ENCODE results near the gene LIN28B.

LIN28B gene

GRCh38 chr6:105109955-105110895, 153.3 kb downstream of the LIN28B start:
- no peak for DNase-seq (ENCODE audit: low read depth in 2 of 2)

- no peak for DNase-seq (ENCODE audit: low read depth in 2 of 2)
Measured at GRCh38 chr6:105111105-105111504, 154.2 kb downstream of the LIN28B start.

- DNase-seq (ENCODE audit: low read depth in 2 of 2), result no peak
Measured at GRCh38 chr6:105111871-105112270, 155.0 kb downstream of the LIN28B start.

- no peak for DNase-seq (ENCODE audit: low read depth in 2 of 2)
Measured at GRCh38 chr6:105112577-105112976, 155.7 kb downstream of the LIN28B start.

GRCh38 chr6:105113422-105113821, 156.5 kb downstream of the LIN28B start:
- DNase-seq (ENCODE audit: low read depth in 2 of 2), result no peak

GRCh38 chr6:105116150-105116549, 159.2 kb downstream of the LIN28B start:
- DNase-seq (ENCODE audit: low read depth in 2 of 2), result no peak

GRCh38 chr6:105120570-105120969, 163.7 kb downstream of the LIN28B start:
- no peak for DNase-seq (ENCODE audit: low read depth in 2 of 2)

- no peak for DNase-seq (ENCODE audit: low read depth in 2 of 2)
Measured at GRCh38 chr6:105121981-105122380, 165.1 kb downstream of the LIN28B start.

- DNase-seq (ENCODE audit: low read depth in 2 of 2), result no peak
Measured at GRCh38 chr6:105122717-105123116, 165.8 kb downstream of the LIN28B start.

Measured in stimulated activated CD8-positive, alpha-beta memory T cell treated with anti-CD3 and anti-CD28 coated beads, Interleukin-7, amount 100 ng/mL, for 1 hour (primary cell).